ENCODE measurements around the gene B4GALT2. TPM values are rescaled to one million over a fixed set of nuclear protein-coding genes. Genes with fewer than 3 reads are reported as not detected.

The B4GALT2 gene
- total RNA-seq, 1 donor from 2014 or later, result 23.7 TPM

DNA sequence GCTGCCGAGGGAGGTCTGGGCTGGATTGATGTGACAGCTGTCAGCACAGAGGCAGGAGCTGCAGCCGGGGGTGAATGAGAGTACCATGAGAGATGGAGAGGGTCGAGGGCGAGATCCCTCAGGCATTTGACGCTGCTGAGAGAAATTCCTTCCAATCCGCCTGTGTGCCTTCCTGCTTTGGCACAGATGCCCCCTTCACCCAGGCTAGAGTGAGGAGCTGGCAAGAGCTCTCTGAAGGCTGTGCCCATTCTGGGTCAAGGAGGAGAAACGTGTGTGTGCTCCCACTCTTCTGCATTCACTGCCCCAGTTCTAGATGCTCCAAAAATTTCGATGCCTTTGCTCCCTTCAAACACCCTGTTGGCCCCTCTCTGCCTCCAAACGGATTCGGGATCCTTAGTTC is 40.6 kb upstream of the B4GALT2 start:
- Histone ChIP-seq H3F3A (ENCODE audit: low read depth) (peaks cover 20% of the 10 kb centered on the region), H3K4me3 (no peak overlapping the region), H3K9ac (no peak overlapping the region), H3K27ac (no peak overlapping the region), H3K4me2 (no peak overlapping the region), H3K79me2 (ENCODE audit: low read depth) (no peaks in the 10 kb centered on the region), H4K20me1 (ENCODE audit: low read depth) (peaks cover 29% of the 10 kb centered on the region), H3K27me3 (peaks cover 47% of the 10 kb centered on the region), H3K36me3 (no peaks in the 10 kb centered on the region), H3K4me1 (peaks cover 26% of the 10 kb centered on the region), H2AFZ (replicated peaks) (no peak overlapping the region), H3K9me3 (ENCODE audit: low read depth) (no peaks in the 10 kb centered on the region)
- DNase-seq (ENCODE audit: low spot score), result no peak
- Mint-ChIP-seq H3K27me3 (ENCODE audit: insufficient read depth, low read depth) (peaks cover 31% of the 10 kb centered on the region), H3K27ac (no peak overlapping the region), H3K4me3 (peak overlapping the region; percentile 8), H3K4me1 (peaks cover 18% of the 10 kb centered on the region), H3K9me3 (no peaks in the 10 kb centered on the region), H3K36me3 (no peaks in the 10 kb centered on the region)
- TF ChIP-seq, protein P1, sequence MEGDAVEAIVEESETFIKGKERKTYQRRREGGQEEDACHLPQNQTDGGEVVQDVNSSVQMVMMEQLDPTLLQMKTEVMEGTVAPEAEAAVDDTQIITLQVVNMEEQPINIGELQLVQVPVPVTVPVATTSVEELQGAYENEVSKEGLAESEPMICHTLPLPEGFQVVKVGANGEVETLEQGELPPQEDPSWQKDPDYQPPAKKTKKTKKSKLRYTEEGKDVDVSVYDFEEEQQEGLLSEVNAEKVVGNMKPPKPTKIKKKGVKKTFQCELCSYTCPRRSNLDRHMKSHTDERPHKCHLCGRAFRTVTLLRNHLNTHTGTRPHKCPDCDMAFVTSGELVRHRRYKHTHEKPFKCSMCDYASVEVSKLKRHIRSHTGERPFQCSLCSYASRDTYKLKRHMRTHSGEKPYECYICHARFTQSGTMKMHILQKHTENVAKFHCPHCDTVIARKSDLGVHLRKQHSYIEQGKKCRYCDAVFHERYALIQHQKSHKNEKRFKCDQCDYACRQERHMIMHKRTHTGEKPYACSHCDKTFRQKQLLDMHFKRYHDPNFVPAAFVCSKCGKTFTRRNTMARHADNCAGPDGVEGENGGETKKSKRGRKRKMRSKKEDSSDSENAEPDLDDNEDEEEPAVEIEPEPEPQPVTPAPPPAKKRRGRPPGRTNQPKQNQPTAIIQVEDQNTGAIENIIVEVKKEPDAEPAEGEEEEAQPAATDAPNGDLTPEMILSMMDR (IDR thresholded peaks at IDR 0.05), result no peak
- TF ChIP-seq EZH2phosphoT487 (IDR thresholded peaks at IDR 0.05), result no peak
- no peak for TF ChIP-seq EZH2 (IDR thresholded peaks at IDR 0.05)

GRCh38 chr1:43938892-43939587 is 40.0 kb upstream of the B4GALT2 start:
- Mint-ChIP-seq H3K27me3 (ENCODE audit: insufficient read depth, low read depth) (peaks cover 30% of the 10 kb centered on the region), H3K4me3 (no peak overlapping the region), H3K27ac (no peak overlapping the region), H3K9me3 (no peaks in the 10 kb centered on the region), H3K36me3 (no peaks in the 10 kb centered on the region), H3K4me1 (peaks cover 15% of the 10 kb centered on the region)
- H3K27me3 ChIP-seq, result peaks cover 44% of the 10 kb centered on the region
- H2AFZ ChIP-seq (replicated peaks), result no peak overlapping the region
- no peak overlapping the region for H3K9ac ChIP-seq
- H3K4me2 ChIP-seq, result no peak overlapping the region
- peaks cover 26% of the 10 kb centered on the region for H4K20me1 ChIP-seq (ENCODE audit: low read depth)
- H3K9me3 ChIP-seq (ENCODE audit: low read depth), result no peaks in the 10 kb centered on the region
- H3K36me3 ChIP-seq, result no peaks in the 10 kb centered on the region
- DNase-seq (ENCODE audit: low spot score), result no peak
- TF ChIP-seq EZH2phosphoT487 (IDR thresholded peaks at IDR 0.05) (no peak), EZH2 (IDR thresholded peaks at IDR 0.05) (no peak)
- TF ChIP-seq, protein P1 (IDR thresholded peaks at IDR 0.05), result no peak
- peaks cover 15% of the 10 kb centered on the region for H3F3A ChIP-seq (ENCODE audit: low read depth)
- no peak overlapping the region for H3K27ac ChIP-seq
- peaks cover 21% of the 10 kb centered on the region for H3K4me1 ChIP-seq
- H3K79me2 ChIP-seq (ENCODE audit: low read depth), result no peaks in the 10 kb centered on the region
- no peak overlapping the region for H3K4me3 ChIP-seq

DNA sequence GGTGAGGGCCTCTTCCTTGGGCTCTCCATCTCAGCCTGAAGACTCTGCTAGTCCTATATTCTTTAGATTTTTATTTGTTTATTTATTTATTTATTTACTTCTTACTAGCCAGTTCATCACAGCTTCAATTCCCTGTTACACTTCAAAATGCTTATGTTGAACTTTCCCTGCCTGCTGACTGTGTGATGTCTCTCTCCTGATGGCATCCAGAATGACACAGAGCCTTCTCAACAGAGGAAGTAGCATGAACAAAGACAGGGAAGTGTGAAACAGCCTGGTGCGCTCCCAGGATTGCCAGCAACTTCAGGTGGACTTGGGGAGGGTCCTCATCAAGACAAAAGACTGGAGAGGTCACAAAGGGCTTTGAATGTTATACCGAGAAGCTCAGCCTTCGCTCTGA is 36.6 kb upstream of the B4GALT2 start:
- Mint-ChIP-seq H3K9me3 (no peaks in the 10 kb centered on the region), H3K4me3 (no peak overlapping the region), H3K27ac (no peak overlapping the region), H3K36me3 (no peaks in the 10 kb centered on the region), H3K27me3 (ENCODE audit: insufficient read depth, low read depth) (peaks cover 17% of the 10 kb centered on the region), H3K4me1 (peaks cover 8% of the 10 kb centered on the region)
- Histone ChIP-seq H4K20me1 (ENCODE audit: low read depth) (no peaks in the 10 kb centered on the region), H3K36me3 (no peaks in the 10 kb centered on the region), H3K27ac (no peak overlapping the region), H2AFZ (replicated peaks) (no peak overlapping the region), H3K4me3 (no peak overlapping the region), H3F3A (ENCODE audit: low read depth) (peaks cover 6% of the 10 kb centered on the region), H3K9ac (no peak overlapping the region), H3K27me3 (peaks cover 17% of the 10 kb centered on the region), H3K79me2 (ENCODE audit: low read depth) (peaks cover 2% of the 10 kb centered on the region), H3K4me2 (no peak overlapping the region), H3K4me1 (peaks cover 7% of the 10 kb centered on the region), H3K9me3 (ENCODE audit: low read depth) (no peaks in the 10 kb centered on the region)
- TF ChIP-seq EZH2 (IDR thresholded peaks at IDR 0.05) (no peak), EZH2phosphoT487 (IDR thresholded peaks at IDR 0.05) (no peak)
- TF ChIP-seq, protein P1 (IDR thresholded peaks at IDR 0.05), result no peak
- DNase-seq (ENCODE audit: low spot score), result no peak
